T-helper 1 cell treated with Interleukin-12 subunit alpha and Interleukin-12 subunit beta and Interleukin-4 antibody, amounts not matched to agents 30 ng/mL and 1 ng/mL, for 36 hours (primary cell): ENCODE data around the gene ACAA1. TPM values are rescaled to one million over a fixed set of nuclear protein-coding genes. Genes with fewer than 3 reads are reported as not detected.

Source experiments
- intact Hi-C: fragments of 100-400 bp; cut with micrococcal nuclease; formaldehyde crosslinking; loops from one replicate; pipeline ENCODE4 v1.15.1; 2024
- total RNA-seq: library from RNA; stranded (reverse); gene quantifications from 2 replicates; pipeline ENCODE4 v1.2.3, GENCODE V29; 2022

The ACAA1 gene
- total RNA-seq = 78.4 and 85.8 TPM in 2 replicates

DNA sequence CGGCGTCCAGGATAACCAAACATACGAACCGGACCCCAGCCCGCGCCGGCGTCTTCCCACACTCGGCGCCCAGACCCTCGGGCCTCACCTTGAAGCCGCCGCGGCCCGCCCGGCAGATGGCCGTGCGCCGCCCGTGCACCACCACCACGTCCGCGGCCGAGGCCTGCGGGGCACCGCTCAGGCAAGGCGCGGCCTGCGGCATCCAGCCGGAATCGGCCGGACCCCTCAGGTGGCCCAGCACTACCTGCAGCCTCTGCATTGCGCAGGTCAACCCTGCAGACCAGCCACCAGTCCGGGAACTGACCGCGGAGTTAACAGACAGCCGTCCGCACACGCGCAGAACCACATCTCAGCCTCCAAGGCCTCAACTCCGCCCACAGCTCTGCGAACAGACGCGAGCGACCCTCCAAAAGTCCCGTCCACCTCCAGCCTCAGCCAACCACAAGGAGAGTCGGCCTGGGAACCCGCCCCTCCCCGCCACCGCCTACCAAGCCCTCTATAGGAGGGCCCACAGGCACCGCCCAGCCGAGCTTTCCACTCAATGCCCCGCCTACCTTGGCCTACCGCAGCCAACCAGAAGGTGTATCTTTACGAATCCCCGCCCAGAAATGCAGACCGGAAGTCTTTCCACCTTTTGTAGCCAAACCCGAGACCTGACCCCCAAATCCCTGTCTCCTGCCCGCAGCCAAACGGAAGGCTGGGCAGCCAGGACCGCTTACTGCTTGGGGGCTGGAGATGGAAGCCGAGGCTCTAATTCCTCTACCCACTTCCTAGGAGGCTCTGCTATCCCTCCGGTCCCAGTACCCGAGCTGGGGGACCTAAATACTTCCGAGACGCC is at the start of gene ACAA1:
Gene ACAA1 (minus strand): TSS at position 351 of the 838 bp plus-strand sequence. CDS start 92 bp downstream, at position 259.
- intact Hi-C loops = loop anchor here (1.0 to 5.0 kb wide), 12 partner anchors 19 to 1270 kb away; partner anchors contain the start of genes ACVR2B, DLEC1, EPM2AIP1 and EXOG

GRCh38 chr3:38177181-38177580 is 40.3 kb upstream of the ACAA1 start:
- intact Hi-C loops = no loop called here

DNA sequence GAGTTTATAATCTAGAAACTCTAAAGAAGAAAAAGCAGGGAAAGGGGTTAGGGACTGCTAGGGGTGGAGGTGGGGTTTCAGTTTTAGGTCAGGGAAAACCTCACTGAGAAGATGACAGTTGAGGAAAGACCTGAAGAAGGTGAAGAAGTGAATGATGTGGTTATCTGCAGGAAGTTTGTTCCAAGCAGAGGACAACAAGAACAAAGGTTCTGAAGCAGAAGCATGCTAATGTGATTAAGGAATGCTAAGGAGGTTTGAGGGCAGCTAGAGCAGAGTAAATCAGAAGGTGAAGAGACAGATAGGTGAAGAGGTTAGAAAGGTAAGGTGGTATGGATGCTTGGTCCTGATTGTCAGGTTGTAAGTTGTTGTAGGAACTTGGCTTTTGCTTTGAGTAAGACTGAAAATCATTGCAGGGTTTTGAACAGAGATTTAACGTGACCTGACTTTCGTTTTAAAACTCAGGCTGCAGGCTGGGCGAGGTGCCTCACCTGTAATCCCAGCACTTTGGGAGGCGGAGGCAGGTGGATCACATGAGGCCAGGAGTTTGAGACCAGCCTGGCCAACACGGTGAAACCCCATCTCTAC is 37.0 kb upstream of the ACAA1 start:
- intact Hi-C loops = loop anchor here (1.0 to 2.0 kb wide), 2 partner anchors 8 to 17 kb away; no protein-coding TSS in a partner anchor

DNA sequence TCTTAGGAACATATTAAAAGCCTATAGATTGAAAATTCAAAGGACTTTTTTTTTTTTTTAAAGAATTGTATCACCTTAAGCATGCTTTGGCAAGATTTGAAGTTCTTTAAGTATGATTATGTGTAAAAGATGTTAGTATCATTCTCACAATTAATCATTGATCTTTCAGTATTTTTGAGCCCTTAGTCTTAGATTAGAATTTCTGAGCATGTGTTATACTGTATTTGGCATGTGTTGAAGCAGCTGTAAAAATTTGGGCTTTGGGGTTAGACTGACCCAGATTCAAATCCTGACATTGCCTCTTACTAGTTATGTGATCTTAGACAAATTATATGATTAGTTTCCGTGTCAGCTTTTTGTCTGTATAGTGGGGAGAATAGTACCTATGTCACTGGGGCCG is 34.7 kb upstream of the ACAA1 start:
- intact Hi-C loops = no loop called here

GRCh38 chr3:38170722-38171121 is 33.8 kb upstream of the ACAA1 start:
- intact Hi-C loops = no loop called here

DNA sequence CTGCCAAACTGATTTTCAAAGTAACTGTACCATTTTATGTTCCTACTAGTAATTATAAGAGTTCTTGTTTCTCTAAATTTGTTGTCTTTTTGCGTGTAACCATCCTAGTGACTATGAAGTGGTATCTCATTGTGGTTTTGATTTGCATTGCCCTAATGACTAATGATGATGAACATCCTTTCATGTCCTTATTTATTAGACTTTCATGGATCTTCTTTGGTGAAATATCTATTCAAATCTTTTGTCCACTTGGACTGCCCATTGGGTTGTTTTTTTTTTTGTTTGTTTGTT is 32.0 kb upstream of the ACAA1 start:
- intact Hi-C loops = loop anchor here (10.0 kb wide), 1 partner anchor 1174 kb away; the partner anchor contains the start of genes EPM2AIP1 and MLH1

DNA sequence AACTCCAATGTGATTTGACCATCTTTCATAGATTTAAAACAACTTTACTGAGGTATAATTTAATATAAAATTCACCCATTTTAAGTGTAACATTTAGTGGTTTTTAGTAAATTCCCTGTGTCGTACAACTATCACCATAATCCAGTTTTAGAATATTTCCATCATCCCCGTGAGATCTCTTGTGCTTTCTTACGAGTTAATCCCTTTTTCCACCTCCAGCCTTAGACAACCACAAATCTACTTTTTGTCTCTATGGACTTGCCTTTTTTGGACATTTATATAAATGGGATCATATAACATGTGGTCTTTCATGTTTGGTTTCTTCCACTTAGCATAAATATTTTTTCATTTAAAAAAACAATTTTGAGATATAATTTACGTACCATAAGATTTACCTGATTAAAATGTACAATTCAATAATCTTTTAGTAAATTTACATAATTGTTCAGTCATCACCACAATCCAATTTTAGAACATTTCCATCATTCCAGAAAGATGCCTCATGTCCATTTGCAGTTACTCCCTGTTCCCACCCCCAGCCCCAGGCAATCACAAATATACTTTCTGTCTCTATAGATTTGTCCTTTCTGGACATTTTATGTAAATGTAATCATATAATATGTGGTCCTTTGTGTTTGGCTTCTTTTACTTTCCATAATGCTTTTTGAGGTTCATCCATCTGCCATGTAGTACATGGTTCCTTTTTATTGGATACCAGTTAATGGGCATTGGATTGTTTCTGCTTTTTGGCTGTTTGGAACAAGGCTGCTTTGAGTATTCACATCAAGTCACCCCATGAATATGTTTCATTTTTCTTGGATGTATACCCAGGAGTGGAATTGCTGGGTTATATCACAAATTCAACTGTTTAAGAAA is 31.5 kb upstream of the ACAA1 start:
- intact Hi-C loops = loop anchor here (10.0 kb wide), 1 partner anchor 1174 kb away; the partner anchor contains the start of genes EPM2AIP1 and MLH1

GRCh38 chr3:38167591-38167990 is 30.7 kb upstream of the ACAA1 start:
- intact Hi-C loops = loop anchor here (10.0 kb wide), 1 partner anchor 1173 kb away; the partner anchor contains the start of genes EPM2AIP1 and MLH1

DNA sequence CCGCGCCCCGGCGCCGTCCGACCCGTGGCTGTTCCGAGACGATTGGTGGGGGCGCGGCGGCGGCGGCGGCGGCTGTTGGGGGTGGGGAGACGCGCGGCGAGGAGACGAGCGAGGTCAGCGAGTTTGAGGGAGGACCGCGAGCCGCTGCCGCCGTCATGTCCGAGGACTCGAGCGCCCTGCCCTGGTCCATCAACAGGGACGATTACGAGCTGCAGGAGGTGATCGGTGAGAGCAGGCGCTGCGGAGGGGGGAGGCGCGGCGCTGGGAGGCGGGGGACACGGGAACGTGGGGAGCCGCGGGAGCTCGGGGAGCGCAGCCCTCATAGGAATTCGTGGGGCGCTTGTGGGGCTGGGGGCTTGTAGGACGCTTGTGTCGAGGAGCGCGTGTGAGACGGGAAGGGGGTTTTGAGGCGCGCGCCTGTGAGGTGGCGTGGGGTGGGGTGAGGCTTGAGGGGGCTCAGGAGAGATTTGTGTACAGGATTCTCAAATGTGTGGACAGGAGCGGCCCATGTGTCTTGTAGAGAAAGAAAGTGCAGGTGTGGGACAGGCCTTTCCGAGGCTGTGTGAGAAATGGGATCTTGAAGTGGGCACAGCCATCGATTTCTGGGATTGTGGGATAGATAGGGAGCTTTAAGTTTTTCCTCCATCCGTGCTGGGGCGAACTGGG is 28.9 kb upstream of the ACAA1 start:
- intact Hi-C loops = loop anchor here (1.0 to 10.0 kb wide), 11 partner anchors 8 to 1171 kb away; partner anchors contain the start of genes ACAA1, ACVR2B, DLEC1 and EPM2AIP1

DNA sequence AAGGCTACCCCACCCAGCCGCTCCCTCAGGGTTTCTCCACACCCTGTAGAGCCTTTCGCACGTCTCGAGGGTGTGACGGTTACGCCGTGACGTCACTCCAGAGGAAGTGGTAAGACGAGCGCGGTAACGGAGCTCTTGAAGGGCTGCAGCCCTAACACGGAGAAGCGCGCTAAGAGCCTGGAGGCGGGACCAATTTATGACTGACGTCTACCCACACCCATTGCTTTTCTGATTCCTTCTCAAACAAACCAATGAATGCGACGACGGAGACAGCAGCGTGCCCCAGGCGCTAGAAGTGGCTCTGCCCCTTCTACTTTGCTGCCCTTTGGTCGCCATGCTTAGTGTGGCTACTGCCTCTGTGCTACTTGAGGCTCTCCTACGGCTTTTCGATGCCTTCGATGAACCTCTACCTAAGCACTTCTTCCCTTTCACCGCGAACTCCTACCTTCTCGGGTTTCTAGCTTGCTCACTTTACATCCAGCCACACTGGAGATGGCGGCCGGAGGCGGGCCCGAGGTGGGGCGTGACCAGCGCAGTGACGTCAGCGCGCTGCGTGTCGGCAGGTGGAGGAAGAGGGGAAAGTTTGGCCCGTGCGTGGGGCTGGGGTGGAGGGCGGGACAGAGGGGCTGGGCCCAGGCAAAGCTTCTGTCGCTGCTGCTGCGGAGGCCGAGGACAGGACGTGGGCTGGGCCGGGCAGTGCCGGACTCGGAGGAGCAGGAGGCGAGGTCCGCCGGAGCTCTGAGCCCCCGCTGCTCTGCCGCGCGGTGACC is 28.2 kb upstream of the ACAA1 start, which contains the start of gene OXSR1:
Gene OXSR1 (plus strand): TSS at position 586 of the 770 bp plus-strand sequence. CDS start 340 bp downstream, outside the sequence.
- intact Hi-C loops = loop anchor here (1.0 to 10.0 kb wide), 10 partner anchors 13 to 1170 kb away; partner anchors contain the start of genes ACAA1, ACVR2B, DLEC1 and EPM2AIP1

GRCh38 chr3:38164643-38164951 is 27.7 kb upstream of the ACAA1 start:
- intact Hi-C loops = loop anchor here (10.0 kb wide), 1 partner anchor 1170 kb away; the partner anchor contains the start of genes EPM2AIP1 and MLH1

DNA sequence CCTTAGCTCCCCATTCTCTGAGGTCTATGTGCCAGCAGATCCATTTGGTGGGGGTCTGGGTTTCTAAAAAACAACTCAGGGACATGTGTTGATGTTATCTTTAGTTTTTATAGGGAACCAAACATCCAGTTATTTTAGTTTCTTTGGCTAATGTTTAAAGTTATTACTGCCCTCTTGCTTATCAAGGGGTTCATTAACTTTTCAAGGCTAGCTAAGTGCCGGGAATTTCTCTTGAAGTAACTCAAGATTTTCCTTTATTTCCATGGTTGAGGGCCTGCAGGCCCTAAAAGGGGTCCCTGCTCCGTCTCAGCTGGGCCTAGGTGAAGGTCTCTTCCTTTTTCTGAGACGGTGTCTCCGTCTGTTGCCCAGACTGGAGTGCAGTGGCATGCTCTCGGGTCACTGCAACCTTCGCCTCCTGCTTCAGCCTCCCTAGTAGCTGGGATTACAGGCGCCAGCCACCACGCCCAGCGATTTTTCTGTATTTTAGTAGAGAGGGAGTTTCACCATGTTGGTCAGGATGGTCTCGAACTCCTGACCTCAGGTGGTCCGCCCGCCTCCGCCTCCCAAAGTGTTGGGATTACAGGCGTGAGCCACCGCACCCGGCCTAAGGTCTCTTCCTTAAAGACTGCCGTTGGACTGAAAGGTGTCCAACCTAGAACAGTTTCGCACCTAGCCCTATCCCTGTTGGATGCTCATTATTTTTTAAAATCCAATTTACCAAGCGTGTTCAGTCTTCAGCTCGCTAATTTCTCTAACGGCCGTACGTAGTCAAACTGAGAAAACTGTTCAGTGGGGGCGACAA is 27.1 kb upstream of the ACAA1 start:
- intact Hi-C loops = loop anchor here (10.0 kb wide), 1 partner anchor 1169 kb away; the partner anchor contains the start of genes EPM2AIP1 and MLH1

- intact Hi-C loops = loop anchor here (10.0 kb wide), 1 partner anchor 1168 kb away; the partner anchor contains the start of genes EPM2AIP1 and MLH1
Observed at GRCh38 chr3:38163117-38163840, 26.4 kb upstream of the ACAA1 start.

DNA sequence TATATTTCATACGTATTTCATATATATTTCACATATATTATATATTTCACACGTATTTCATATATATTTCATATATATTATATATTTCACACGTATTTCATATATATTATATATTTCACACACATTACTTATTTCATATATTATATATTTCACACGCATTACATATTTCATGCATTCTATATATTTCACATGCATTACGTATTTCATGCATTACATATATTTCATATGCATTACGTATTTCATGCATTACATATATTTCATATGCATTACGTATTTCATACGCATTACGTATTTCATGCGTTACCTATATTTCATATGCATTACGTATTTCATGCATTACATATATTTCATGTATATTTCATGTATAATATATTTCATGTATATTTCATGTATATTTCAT is 23.8 kb upstream of the ACAA1 start:
- intact Hi-C loops = loop anchor here (10.0 kb wide), 1 partner anchor 1166 kb away; the partner anchor contains the start of genes EPM2AIP1 and MLH1

DNA sequence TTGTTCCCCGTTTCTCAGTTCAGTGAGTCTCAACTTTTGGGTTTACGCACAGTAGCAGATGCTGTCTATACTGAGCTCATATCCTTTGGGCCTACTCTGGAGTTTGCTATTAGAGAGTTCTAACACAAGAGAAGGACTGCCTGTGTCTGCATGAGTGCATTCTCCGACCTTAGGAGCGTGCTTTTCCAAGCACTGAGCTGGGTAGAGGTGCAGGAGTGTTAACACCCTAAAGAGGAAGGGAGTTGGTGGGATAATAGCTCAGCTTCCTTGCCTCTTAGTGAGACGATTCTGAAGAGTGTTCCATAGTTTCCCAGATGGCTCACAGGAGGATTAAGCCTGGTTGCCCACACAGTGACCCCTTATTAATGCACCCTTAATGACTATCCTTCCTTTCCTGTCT is 21.5 kb upstream of the ACAA1 start:
- intact Hi-C loops = no loop called here

DNA sequence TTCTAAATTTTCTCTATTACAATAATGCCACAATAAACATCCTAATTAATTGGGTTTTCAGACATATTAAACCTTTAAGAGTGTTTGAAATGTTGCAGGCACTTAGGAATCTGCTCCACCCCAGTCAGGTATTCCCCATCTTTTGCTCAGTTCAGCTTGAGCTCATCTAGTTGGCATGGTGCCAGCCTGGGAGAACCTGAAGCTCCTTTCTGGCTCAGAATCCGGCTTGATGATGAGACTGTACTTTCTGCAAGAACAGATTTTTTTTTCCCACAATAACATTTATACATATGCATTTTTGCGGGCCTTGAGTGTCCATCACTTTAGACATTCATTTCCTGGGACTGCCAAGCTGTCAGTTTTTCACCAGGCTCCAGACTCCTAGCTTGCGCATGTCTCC is 20.7 kb upstream of the ACAA1 start:
- intact Hi-C loops = no loop called here

DNA sequence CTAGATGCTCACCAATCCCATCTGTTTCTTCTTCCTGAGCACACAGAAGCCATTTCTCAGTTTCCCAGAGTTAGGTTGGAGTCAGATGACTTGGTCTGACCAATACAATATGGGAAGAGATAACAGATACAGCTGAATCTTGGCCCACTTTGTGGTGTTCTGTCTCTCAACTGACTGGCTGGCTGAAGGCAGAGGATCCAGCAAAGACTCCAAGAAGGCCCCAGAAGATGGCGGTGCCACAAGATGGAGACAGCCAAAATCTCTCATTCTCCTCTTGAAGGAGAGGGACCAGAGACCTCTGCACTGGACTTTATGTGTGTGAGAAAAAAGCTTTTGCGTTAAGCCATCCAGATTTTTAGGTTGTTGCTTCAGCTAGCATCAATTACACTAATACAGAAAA is 20.2 kb upstream of the ACAA1 start:
- intact Hi-C loops = no loop called here

GRCh38 chr3:38155825-38156224 is 18.9 kb upstream of the ACAA1 start:
- intact Hi-C loops = no loop called here
